ENCODE measurements around the gene HCK.

DNA sequence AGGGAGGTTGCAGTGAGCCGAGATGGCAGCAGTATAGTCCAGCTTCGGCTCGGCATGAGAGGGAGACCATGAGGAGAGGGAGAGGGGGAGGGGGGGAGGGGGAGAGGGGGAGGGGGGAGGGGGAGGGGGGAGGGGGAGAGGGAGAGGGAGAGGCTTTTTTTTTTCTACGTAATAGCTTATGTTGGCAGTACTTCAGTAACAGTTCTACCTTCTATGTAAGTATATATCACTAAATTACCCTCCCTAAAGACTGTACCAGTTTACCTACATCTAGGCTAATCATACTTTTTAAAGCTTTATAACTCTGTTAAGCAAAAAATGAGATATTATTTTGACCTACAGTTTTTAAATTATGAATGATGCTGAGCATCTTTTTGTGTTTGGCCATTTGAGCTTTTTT, 71.0 kb downstream of the HCK start:
- TF ChIP-seq, protein P1, sequence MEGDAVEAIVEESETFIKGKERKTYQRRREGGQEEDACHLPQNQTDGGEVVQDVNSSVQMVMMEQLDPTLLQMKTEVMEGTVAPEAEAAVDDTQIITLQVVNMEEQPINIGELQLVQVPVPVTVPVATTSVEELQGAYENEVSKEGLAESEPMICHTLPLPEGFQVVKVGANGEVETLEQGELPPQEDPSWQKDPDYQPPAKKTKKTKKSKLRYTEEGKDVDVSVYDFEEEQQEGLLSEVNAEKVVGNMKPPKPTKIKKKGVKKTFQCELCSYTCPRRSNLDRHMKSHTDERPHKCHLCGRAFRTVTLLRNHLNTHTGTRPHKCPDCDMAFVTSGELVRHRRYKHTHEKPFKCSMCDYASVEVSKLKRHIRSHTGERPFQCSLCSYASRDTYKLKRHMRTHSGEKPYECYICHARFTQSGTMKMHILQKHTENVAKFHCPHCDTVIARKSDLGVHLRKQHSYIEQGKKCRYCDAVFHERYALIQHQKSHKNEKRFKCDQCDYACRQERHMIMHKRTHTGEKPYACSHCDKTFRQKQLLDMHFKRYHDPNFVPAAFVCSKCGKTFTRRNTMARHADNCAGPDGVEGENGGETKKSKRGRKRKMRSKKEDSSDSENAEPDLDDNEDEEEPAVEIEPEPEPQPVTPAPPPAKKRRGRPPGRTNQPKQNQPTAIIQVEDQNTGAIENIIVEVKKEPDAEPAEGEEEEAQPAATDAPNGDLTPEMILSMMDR (conservative IDR thresholded peaks at IDR 0.05), result no peak
- TF ChIP-seq EZH2 (IDR thresholded peaks at IDR 0.05; ENCODE audit: low read depth), result no peak
